GM21367 (cell line): ENCODE measurements around the gene TEKT2.

ENCODE experiments used
- ATAC-seq: cut with Tn5 transposase; IDR thresholded peaks from one replicate; pipeline ENCODE4 v1.9.1; 2021; ENCODE audit not compliant: unreplicated experiment

The TEKT2 gene, protein sequence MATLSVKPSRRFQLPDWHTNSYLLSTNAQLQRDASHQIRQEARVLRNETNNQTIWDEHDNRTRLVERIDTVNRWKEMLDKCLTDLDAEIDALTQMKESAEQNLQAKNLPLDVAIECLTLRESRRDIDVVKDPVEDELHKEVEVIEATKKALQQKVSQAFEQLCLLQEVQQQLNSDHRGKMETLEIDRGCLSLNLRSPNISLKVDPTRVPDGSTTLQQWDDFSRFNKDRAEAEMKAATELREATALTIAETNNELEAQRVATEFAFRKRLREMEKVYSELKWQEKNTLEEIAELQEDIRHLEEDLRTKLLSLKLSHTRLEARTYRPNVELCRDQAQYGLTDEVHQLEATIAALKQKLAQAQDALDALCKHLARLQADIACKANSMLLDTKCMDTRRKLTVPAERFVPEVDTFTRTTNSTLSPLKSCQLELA

DNA sequence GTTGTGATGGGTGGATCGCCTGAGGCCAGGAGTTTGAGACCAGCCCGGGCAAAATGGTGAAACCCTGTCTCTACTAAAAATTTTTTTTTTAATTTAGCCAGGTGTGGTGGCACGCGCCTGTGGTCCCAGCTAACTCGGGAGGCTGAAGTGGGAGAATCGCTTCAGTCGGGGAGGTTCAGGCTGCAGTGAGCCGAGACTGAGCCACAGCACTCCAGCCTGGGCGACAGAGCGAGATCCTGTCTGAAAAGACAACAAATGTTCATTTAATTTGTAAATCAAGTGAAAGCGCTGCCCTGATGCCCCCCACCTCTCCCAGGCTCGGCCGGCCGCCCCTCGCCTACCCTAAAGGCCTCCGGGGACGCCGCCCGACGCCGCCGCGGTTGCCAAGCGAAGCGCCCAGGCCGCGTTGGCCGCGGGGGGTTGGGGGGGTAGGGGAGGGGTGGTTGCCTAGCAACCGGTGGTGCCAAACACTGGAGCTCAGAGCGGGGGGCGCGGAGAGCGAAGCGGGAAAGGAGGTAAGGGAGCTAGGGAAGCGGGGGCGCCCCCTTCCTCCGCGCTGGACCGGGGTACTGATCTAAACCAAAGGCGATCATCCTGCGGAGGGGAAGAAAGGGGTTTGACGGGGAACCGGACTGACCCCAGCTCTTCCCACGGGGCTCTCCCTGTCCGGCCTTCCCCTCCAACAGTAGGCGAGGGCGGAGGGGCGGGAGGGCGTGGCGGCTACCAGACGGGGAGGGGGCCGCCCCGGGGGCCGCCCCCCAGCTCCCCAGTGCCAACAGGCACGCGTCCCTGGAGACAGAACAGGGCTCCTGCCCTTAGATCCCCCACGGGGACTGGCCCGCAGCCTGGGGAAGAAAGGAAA, at the start of gene TEKT2:
Gene TEKT2, plus strand, starts transcription at position 460 of the 862 bp plus-strand sequence. CDS start 828 bp downstream, outside the sequence.
- ATAC-seq: no peak

DNA sequence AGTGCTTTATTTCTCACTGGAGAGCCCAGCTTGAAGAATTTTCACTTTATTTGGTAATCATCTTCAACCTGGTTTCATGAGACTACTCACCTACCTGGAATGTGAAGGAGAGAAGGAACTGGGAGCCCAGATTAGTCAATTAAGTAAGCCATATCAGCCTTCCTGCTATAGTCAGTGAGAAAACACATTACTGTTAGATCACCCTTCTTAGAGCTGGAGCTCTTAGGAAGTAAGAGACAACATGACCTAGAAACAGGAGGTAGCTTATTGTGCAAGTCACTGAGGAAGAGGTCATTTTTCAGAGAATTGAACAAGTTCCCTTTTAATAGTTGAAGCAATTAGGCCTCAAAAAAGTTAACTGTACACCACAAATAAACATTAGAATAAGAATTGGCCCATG, 49.2 kb upstream of the TEKT2 start:
- ATAC-seq: no peak

DNA sequence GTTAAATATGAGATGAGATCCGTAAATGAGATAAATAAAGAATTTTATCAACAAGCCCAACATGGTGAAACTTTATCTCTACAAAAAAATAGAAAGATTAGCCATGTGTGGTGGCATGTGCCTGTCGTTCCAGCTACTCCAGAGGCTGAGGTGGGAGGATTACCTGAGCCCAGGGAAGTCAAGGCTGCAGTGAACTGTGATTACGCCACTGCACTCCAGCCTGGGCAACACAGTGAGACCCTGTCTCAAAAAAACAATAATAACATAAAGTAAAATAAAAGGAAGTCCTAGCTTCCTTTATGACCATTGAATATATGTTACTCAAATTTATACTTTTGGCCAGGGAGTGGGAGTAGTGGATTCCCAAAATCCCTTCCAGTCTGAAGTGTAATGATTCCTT, 48.7 kb upstream of the TEKT2 start:
- ATAC-seq: no peak

DNA sequence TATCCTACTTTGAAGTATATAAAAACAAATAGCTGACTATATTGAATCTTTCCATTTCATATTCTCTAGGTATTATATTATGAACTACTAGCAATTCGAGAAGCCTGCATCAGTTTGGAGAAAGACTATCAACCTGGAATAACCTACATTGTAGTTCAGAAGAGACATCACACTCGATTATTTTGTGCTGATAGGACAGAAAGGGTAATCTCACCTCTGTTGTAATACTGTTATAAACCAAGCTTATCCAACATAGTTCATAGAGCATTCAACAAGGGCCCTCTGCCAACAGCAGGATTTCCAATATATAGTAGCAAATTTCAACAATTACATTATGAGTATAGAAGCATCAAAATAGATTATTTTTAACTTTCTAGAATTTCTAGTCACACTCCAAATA, 43.7 kb upstream of the TEKT2 start:
- no peak for ATAC-seq

DNA sequence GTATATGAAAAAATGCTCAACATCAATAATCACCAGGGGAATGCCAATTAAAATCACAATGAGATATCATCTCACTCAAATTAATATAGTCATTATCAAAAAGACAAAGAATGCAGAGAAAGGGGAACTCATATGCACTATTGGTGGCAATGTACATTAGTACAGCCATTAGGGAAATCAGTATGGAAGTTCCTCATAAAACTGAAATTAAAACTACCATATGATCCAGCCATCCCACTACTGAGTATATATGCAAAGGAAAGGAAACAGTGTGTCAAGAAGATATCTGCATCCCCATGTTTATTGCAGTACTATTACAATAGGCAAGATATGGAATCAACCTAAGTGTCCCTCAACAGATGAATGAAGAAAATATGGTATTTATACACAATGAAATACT, 32.1 kb upstream of the TEKT2 start:
- ATAC-seq: no peak

DNA sequence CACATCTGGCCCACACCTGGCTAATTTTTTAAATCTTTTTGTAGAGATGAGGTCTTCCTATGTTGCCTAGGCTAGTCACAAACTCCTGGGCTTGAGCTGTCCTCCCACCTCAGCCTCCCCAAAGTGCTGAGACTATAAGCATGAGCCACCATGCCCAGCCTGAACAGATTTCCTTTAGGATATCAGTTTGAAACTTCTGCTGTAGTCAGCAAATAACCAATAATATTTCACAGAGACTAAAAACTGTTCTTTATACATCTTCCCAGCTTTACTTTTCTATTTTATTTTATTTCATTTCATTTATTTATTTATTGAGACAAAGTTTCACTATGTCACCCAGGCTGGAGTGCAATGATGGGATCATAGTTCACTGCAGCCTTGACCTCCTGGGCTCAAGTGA, 29.9 kb upstream of the TEKT2 start:
- no peak for ATAC-seq

DNA sequence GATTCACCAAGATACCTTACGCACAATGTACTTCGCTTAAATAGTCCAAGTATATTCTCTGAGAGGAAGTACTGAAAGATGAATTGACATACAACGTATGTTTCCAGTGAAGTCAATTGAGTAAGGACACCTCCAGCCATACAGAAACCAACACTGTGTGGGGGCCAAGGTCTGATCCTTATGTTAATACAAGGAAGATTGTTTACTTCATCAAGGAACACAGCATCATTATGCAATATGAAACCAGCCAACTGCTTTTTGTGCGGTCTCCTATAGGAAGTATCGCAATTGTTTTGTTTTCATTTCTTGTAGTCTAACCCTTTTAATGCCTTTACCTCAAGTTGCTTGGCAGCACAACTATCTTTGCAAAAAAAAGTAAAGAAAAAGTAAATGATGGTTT, 28.2 kb upstream of the TEKT2 start:
- no peak for ATAC-seq

DNA sequence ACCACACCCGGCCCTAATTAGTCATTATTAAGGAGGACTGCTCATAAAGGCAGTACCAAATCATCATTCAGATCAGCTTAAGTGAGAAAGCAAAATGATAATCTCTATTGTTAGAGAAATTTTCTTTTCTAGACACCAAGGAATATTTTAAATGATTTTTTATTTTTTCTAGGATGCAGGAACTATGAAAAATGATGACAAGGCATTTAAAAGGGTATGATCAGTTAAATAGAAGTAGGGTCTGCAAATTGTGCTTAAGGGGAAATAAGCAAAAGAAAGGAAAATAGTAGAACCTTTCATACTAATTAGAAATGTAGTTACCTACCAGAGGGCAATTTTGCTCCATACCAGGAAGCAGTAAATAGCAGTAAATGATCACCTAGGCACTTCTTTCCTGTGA, 21.6 kb upstream of the TEKT2 start:
- no peak for ATAC-seq

DNA sequence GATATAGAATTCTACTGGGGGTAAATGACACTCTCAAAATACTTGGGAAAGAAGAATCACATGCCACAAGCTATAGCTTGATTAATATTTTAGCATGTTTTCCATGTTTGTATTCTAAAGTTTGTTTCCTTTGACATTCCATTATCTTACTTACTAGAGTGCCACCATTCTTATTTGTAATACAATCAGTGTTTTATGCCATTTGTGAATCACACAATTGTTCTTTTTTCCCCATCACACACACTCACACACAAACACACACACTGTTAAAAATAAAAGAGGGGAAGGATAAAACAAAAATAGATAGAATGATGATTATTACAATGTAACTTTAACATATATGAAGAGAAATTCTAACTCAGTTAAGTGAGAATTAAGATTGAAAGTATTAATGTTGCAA, 16.0 kb upstream of the TEKT2 start:
- ATAC-seq: no peak

DNA sequence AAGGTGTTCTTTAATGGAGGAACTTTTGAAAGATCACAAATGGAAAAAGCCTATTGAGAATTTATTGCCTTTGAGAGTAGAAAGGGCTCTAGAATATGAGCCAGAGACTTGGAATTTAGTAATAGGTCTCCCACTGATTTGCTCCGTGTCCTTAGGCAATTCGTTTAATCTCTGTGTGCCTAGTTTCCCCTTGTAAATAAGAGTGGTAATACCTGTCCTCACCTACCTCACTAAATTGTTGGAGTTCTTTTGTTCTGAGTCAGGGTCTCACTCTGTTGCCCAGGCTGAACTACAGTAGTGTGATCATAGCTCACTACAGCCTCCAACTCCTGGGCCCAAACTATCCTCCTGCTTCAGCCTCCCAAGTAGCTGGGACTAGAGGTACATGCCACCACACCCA, 15.0 kb upstream of the TEKT2 start:
- no peak for ATAC-seq

DNA sequence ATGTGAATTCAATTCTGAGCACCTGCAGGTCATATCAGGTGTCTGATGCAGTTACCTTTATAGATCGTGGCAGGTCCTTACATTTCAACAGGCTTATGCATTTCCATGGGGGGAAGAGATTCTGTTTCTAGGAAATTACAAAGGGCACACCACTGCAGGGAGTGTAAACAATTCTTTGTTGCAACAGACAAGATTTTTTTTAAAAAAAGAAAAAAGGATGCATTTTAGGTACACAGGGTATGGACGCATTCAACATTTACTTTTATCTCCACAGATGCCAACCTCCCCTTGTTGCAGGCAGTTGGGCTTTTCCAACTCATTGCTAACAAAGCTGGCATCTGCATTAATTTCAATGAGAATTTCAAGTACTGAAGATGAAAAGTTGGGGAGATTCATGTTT, 13.5 kb upstream of the TEKT2 start:
- ATAC-seq: no peak

DNA sequence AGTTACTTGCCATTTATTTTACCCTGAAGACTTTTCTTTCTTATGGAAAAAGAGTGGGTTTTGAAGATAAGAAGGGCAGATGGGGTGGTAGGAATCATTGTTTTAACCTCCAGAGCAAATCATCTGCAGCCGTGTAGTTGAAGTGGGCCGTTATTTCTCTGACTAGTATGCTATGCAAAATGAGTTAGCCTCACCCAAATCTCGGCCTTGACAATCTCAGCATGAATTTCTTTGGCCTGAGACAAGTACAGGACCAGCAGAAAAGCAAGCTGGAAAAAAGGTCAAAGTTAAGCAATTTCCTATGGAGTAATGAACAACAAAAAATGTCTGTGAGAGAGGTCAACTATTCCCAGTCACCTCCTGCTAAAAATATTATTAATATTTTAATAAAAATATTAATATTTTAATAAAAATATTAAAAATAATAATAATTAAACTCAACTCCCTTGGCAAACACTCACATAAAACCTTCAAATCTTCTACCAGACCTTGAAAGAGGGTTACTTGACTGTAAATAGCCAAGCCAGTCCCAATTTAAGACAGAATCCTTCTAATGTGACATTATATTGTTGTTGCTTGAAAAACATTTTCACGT, 6.8 kb upstream of the TEKT2 start:
- no peak for ATAC-seq

DNA sequence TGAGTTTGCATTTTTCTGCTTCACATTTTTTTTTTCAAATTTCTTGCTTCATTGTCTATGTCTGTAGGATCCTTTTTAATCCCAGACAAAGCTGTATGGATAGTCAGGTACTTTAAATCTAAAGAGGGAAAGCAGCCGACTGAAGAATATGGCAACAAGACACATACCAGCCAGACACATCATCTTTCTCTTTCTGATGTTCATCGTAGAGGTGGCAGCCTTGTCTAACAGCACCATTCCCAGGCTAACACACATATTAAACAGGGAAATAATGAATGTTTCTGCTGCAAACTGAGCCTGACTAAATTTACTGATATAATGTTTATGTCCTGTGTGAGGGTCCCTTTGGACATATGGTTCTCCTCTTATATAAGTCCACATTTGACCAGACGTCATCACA, 3.7 kb upstream of the TEKT2 start:
- ATAC-seq: no peak

DNA sequence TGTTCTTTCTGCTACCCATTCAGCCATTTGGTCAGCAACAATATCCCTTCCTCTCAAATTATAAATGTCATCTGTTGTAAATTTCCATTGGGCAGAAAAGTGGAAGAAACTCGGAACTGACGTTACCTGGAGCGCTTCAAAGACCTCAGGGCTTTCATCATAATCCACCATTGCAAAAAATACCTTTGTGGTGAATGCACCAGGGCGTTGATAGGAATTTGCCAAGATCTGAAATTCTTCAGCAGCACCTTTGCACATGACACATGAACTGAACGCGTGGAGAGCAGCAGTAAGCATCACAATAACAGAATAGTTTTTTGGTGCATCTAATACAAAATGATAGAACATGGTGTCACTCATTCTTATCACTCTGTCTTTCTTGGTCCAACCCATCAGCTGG, 3.1 kb upstream of the TEKT2 start:
- ATAC-seq: no peak

DNA sequence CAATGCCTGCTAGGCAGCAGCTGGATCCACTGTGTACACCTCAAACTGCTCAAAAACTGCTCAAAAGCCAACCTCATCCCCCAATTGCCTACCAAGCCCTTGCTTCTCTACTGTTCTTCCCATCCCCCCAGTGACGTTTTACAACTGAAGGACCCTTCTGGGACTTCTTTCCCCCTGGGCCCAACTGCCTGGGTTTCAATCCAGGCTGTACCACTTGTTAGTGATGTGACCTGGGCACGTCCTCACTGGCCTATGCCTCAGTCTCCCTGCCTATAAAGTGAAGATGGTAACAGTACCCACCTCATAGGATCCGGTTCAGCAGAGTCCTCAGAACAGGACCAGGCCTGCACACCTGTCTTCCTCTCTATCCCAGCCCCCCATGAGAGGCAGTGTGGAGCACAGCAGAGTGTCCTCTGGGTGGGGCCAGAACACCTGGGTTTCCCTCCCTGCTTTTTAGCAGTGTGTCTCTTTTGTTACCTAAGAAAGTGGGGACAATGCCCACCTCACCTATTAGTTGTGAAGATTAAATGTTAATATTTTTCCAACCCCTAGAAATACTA, 1.9 kb upstream of the TEKT2 start:
- no peak for ATAC-seq

DNA sequence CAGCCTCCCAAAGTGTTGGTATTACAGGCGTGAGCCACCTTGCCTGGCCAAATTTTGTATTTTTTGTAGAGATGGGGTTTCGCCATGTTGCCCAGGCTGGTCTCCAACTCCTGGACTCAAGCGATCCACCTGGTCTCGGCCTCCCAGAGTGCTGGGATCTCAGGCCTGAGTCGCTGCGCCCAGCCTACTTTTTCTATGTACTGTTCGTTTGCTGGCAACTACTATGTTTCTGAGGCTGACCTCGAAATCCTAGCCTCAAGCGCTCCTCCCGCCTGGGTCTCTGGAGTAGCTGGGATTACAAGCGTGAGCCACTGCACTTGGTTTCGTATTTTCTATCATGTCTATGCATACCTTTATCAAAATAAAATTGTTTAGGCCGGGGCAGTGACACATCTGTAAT, 675 bp upstream of the TEKT2 start:
- ATAC-seq: no peak

DNA sequence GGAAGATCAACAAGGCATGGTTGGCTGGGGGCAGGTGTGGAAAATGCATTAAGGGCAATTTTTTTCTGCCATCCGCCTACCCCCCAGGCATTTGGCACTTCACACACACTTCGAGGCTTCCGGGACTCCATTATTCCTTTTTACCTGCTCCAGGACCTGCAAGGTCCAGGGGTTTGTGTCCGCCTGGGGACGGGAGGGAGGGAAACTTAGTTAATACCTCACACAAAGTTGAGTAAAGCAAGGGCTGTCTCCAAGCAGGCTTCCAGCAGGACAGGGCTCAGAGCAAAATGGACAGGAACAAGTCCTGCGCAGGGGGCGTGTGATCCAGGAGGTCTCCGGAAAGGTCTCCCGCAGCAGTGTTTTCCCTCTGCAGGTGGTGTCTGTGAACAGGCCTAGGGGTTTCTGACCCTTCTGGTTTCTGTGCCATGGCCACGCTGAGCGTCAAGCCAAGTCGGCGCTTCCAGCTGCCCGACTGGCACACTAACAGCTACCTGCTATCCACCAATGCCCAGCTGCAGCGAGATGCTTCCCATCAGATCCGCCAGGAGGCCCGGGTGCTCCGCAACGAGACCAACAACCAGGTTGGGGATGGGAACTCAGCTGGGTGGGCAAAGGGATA, 712 bp downstream of the TEKT2 start:
- ATAC-seq: no peak

DNA sequence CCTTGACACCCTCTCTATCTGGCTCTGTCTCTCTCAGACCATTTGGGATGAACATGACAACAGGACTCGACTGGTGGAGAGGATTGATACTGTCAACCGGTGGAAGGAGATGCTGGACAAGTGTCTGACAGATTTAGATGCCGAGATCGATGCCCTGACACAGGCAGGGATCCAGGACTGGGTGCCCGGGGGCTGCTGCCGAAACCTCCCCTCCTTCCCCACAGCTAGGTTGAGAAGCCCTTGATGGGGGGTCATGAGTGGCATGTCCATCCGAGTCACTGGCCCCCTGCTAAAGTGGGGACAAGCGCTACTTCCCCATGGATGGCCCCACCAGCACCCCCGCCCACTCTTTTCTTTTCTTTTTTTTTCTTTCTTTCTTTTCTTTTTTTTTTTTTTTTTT, 1.2 kb downstream of the TEKT2 start:
- no peak for ATAC-seq

DNA sequence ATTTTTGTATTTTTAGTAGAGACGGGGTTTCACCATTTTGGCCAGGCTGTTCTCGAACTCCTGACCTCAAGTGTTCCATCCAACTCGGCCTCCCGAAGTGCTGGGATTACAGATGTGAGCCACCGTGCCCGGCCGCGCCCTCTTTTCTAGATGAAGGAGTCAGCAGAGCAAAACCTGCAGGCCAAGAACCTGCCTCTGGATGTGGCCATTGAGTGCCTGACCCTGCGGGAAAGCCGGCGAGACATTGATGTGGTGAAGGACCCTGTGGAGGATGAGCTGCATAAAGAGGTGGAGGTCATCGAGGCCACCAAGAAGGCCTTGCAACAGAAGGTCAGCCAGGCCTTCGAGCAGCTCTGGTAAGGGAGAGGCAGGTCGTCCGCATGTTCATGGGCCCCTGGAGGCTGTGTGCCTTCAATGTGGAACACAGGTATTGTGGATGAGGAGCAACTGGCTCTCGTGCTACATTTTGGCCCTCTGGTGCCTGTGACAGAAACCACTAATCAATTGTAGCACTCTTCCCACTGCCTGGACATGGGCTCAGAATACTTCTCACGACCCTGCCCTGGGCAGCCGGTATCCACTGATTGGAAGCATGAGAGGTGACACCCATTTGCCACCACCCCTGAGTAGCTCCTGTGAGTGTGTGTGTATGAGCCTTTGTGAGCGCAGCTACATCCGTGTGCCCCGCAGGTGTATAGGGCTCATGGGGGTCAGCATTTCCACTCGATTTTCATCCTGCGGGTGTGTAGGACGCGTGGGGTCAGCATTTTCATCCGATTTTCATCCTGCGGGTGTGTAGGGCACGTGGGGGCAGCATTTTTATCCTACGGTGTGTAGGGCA, 2.0 kb downstream of the TEKT2 start:
- no peak for ATAC-seq

DNA sequence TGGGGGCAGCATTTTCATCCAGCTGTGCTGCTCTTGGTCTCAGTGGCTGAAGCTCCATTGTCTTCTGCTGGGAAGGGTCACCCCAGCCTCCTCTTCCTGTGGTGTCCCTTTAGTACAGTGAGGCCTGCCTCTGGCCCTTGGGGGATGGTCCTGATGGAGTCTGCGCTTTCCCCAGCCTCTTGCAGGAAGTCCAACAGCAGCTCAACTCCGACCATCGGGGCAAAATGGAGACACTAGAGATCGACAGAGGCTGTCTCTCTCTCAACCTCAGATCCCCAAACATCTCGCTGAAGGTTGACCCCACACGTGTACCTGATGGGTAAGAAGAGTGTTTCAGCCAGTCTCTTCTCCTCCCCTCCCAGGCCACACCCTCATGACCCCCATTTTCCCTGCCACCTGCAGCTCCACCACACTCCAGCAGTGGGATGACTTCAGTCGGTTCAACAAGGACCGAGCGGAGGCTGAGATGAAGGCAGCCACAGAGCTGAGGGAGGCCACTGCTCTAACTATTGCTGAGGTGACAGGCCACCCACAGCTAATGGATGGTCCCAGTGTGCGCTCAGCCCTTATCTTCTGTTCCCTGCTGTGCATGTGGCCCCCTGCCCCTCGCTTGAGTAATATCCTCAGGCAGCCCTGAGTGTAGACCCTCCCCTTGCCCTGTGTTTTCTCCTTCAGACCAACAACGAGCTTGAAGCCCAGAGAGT, 2.8 kb downstream of the TEKT2 start:
- ATAC-seq: no peak
